ENCODE data around the gene CUTA. TPM values are rescaled to one million over a fixed set of nuclear protein-coding genes. Genes with fewer than 3 reads are reported as not detected.
A peak's percentile ranks its signal among the peaks of the same experiment; 100 is the strongest.

Gene CUTA
- total and polyA plus RNA-seq, 5 experiments from 2014 or later = 198 to 441 (median 338) TPM

DNA sequence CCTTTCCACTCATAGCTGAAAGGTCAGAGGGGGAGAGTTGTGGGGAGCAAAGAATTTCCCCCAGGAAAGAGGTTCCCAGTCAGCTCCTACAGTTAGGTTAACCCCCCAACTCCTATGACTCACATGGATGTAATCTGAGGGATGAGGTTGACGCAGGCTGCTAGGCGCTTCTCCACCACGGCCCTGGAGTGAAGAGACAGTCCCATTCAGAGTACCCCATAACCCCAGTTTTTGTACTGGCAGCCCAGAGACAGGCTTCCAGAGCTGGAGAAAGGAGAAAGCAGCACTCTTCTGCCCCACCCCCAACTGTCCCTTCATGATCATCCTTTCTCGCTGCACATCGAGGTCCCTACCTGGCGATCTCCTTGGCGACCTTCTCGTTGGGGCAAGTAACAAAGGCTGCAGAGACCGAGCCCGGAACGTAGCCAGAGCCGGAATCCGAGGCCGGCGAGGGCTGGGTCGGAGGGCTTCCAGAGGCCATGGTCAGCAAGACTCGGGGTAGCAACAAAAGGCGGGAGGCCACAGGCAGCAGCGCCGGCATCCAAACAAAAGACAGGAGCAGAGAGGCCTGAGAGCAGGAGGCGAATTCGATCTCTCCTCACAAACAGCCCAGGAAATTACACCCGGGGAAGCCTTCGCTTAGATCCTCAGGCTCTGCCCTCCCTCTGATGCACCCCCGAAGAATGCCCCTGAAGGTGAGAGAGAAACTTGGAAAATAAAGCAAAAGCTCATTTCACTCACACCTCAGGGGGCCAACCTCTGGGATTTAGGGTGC, 592 bp downstream of the CUTA start:
- no peaks in the 10 kb centered on the region for H3K9me3 Mint-ChIP-seq
- peak overlapping the region; percentile 92 to 100 (median 99) for H3K27ac Mint-ChIP-seq
- H3K27me3 Mint-ChIP-seq = no peaks in the 10 kb centered on the region
- peak in 1 of 2 donors; percentile 13 for ATAC-seq
- H3K36me3 Mint-ChIP-seq = peaks cover 0 to 43% (median 8%) of the 10 kb centered on the region in 3 donors
- peaks cover 54 to 94% (median 82%) of the 10 kb centered on the region in 4 donors for H3K4me1 Mint-ChIP-seq
- H3K4me3 Mint-ChIP-seq = peak overlapping the region; percentile 90 to 95 (median 92)
- POLR2A ChIA-PET = interaction anchor here (0.9 to 3.7 kb wide), 15 partner anchors 8 to 446 kb away, joined by 3 to 58 read pairs (median 12); partner anchors contain the start of genes RGL2, RPS18, TAPBP and VPS52
- DNase-seq = peak in 1 of 10 donors; percentile 37

DNA sequence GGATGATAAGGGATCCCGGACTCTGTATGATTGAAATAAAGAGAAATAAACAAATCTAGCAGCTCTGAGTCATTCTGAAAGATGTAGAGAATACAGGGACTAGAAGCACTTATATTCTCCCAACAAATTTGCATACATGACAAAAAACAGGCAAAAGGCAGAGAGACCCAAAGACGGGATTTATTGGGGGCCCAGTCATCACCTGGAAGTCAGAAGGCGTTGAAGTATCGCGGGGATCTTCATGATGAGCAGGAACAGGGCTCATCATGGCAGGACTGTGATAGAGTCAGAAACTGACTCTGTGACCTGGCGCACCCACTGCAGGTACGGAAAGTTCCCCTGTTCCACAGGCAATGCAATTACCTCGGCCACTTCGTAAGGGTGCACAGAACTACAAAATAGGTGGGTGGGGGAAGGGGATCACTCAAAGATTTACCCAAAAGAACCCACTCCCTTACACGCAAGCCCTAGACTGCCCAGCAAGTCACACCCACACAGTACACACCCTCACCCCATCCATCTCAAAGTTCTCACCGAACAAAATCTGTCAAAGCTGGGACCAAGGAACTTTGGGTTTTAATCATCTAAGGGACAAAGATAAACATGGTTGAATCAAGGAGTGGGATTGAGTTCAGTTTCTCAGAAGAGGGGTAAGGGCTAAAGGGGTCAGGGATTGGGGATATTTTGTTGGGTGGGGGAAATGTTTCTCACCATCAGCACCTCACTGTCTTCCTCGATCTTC, 1.4 kb downstream of the CUTA start:
- DNase-seq (no peak), ATAC-seq (no peak)
- peak overlapping the region; percentile 90 to 95 (median 92) for H3K4me3 Mint-ChIP-seq
- H3K9me3 Mint-ChIP-seq = no peaks in the 10 kb centered on the region
- POLR2A ChIA-PET = interaction anchor here (0.9 to 3.7 kb wide), 9 partner anchors 8 to 145 kb away, joined by 3 to 58 read pairs (median 16); partner anchors contain the start of genes RPS18, VPS52 and ZBTB9
- H3K4me1 Mint-ChIP-seq = peaks cover 51 to 96% (median 82%) of the 10 kb centered on the region in 4 donors
- H3K27me3 Mint-ChIP-seq = no peaks in the 10 kb centered on the region
- peak overlapping the region; percentile 92 to 100 (median 99) for H3K27ac Mint-ChIP-seq
- H3K36me3 Mint-ChIP-seq = peaks cover 0 to 45% (median 8%) of the 10 kb centered on the region in 3 donors

DNA sequence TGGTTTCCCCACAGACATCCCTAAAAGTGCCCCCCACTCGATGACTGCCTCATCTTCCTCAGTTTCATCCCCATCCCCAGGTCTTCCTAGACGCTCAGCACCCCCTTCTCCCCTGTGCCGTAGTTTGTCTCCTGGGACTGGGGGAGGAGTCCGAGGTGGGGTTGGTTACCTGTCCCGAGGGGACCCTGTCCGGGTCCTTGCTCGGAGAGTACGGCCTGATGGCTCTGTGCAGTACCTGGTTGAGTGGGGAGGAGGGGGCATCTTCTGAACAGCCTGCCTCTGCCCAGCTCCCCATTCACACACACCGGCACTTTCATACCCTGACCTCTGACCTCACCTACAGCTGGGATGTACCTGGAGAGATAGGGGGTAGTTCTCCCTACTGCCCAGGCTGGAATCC, 2.1 kb downstream of the CUTA start:
- no peaks in the 10 kb centered on the region for H3K9me3 Mint-ChIP-seq
- peak overlapping the region; percentile 47 to 100 (median 88) for H3K27ac Mint-ChIP-seq
- ATAC-seq (no peak), DNase-seq (no peak)
- peaks cover 0 to 48% (median 10%) of the 10 kb centered on the region in 3 donors for H3K36me3 Mint-ChIP-seq
- POLR2A ChIA-PET = interaction anchor here (0.7 to 3.7 kb wide), 4 partner anchors 10 to 164 kb away, joined by 3 to 20 read pairs (median 10); partner anchors contain the start of gene BAK1
- H3K27me3 Mint-ChIP-seq = no peaks in the 10 kb centered on the region
- peaks cover 46 to 94% (median 79%) of the 10 kb centered on the region in 4 donors for H3K4me1 Mint-ChIP-seq
- peak overlapping the region in 9 of 10 donors; percentile 37 to 91 (median 74) for H3K4me3 Mint-ChIP-seq

DNA sequence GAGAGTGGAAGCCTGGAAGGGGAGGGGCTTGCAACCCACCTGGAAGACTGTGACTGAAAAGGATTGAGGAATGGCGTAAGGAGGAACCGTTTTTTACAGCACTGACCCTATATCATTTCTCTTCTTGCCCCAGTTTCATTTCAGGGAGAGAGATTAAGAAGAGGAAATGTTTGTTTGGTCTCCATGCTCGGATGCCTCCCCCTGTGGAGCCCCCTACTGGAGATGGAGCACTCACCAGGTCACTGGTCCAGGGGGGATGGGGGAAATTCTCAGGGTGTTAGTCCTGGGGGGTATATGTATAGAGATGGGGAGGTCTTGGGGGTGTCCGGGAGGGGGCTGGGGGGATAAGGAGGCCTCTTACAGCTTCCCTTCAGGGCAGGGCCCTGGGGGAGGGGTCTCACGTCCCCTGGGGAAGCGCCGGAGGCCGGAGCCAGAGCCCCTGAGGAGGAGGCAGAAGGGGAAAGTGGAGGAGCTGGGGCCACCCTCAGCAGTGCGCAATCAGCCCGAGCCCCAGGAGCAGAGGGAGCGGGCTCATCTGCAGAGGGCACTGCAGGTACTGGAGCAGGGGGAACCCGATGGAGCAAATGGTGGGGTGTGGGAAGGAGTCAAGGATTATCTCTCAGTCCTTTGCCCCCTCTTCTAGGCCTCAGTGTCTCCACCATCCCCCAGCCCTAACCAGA, 3.2 kb downstream of the CUTA start:
- Mint-ChIP-seq H3K9me3 (no peaks in the 10 kb centered on the region), H3K27ac (peak overlapping the region in 9 of 10 donors; percentile 37 to 99 (median 89)), H3K36me3 (peaks cover 0 to 48% (median 10%) of the 10 kb centered on the region in 3 donors), H3K4me1 (peaks cover 43 to 90% (median 76%) of the 10 kb centered on the region in 4 donors), H3K4me3 (peak overlapping the region in 6 of 10 donors; percentile 15 to 91 (median 44)), H3K27me3 (no peaks in the 10 kb centered on the region)
- ATAC-seq (no peak), DNase-seq (peak in 1 of 10 donors; percentile 63)
- POLR2A ChIA-PET = interaction anchor here (0.6 to 1.8 kb wide), 3 partner anchors 12 to 156 kb away, joined by 3 to 5 read pairs (median 3); no protein-coding TSS in a partner anchor

DNA sequence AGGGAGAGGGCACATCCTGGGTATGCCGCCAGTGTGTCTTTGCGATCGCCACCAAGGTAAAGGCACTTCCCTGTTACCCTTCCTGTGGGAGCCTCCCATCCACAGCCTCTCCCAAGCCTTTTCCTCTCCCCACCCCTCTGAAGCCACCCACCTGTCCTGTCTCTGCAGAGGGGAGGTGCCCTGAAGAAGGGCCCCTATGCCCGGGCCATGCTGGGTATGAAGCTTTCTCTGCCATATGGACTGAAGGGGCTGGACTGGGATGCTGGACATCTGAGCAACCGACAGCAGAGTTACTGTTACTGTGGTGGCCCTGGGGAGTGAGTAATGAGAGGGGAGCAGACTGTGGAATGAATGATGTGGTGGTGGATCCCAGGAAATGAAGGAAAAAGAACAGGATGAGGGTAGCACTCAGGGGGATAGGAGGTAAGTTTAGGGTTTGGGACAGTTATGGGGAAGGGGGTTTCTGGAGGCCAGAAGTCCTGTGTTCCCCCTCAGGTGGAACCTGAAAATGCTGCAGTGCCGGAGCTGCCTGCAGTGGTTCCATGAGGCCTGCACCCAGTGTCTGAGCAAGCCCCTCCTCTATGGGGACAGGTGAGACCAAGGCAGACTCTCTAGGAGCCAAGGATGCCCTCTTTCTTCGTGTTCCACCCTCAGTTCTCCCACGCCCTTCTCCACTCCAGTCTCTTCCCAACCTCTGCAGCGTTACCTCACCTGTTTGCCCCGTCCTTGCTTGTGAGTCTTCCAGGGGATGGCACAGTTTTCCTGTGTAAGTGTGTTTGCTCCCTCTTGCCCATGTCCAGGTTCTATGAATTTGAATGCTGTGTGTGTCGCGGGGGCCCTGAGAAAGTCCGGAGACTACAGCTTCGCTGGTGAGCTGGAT, 4.4 kb downstream of the CUTA start:
- peak overlapping the region; percentile 82 to 99 (median 92) for H3K27ac Mint-ChIP-seq
- H3K4me1 Mint-ChIP-seq = peaks cover 37 to 85% (median 70%) of the 10 kb centered on the region in 4 donors
- POLR2A ChIA-PET = interaction anchor here (0.6 to 5.2 kb wide), 5 partner anchors 12 to 157 kb away, joined by 3 to 49 read pairs (median 4); no protein-coding TSS in a partner anchor
- ATAC-seq = no peak
- H3K4me3 Mint-ChIP-seq = peak overlapping the region; percentile 44 to 91 (median 88)
- no peaks in the 10 kb centered on the region for H3K27me3 Mint-ChIP-seq
- peaks cover 0 to 48% (median 10%) of the 10 kb centered on the region in 3 donors for H3K36me3 Mint-ChIP-seq
- H3K9me3 Mint-ChIP-seq = no peaks in the 10 kb centered on the region
- DNase-seq = peak in 1 of 10 donors; percentile 58

DNA sequence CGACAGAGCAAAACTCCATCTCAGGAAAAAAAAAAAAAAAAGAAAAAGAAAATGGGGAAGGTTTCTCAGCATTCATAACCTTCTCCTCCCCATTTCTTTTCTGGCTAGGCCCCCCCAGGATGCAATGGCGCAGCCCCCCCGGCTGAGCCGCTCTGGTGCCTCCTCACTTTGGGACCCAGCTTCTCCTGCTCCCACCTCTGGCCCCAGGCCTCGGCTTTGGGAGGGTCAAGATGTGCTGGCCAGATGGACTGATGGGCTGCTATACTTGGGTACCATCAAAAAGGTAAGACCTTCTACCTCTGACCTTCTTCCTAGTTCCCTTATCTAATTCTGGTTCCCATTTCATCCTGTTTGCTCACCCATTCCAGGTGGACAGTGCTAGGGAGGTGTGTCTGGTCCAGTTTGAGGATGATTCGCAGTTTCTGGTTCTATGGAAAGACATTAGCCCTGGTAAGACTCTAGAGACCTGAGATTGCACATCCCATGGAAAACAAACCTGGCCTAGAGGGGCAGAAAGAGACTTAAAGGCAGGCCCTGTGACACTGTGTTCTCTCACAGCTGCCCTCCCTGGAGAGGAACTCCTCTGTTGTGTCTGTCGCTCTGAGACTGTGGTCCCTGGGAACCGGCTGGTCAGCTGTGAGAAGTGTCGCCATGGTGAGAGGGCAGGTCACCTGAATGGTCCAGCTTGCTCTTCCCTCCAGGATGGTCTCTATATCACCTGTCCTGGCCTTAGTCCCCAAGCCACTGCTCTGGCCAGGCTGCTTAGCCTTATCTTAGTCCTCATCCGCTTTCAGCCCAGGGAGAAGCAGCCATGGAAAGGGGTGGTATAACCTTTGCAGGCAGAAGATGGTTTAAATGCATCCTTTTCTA, 5.5 kb downstream of the CUTA start:
- POLR2A ChIA-PET = interaction anchor here (0.6 to 5.2 kb wide), 10 partner anchors 13 to 441 kb away, joined by 3 to 49 read pairs (median 8); partner anchors contain the start of genes B3GALT4, RPS18, VPS52 and ZBTB22
- H3K27ac Mint-ChIP-seq = peak overlapping the region; percentile 85 to 98 (median 94)
- H3K36me3 Mint-ChIP-seq = peaks cover 0 to 48% (median 10%) of the 10 kb centered on the region in 3 donors
- peaks cover 33 to 75% (median 63%) of the 10 kb centered on the region in 4 donors for H3K4me1 Mint-ChIP-seq
- H3K27me3 Mint-ChIP-seq = no peaks in the 10 kb centered on the region
- DNase-seq (peak in 1 of 10 donors; percentile 44), ATAC-seq (no peak)
- H3K9me3 Mint-ChIP-seq = no peaks in the 10 kb centered on the region
- H3K4me3 Mint-ChIP-seq = peak overlapping the region; percentile 84 to 96 (median 90)

DNA sequence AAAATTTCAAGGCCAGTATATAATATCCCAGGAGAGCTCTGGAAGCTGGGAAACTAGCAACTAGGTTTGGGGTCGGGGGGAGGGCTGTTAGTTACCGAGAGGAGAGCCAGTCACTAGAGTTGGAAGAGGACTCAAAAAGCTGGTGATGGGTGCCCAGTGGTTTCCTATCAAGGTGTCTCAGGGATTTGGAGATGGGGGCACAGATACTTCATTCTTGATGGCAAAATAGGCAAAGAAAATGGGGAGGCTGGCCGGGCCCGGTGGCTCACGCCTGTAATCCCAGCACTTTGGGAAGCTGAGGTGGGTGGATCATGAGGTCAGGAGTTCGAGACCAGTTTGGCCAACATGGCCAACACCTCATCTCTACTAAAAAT, 6.3 kb downstream of the CUTA start:
- ATAC-seq = no peak
- Mint-ChIP-seq H3K4me3 (peak overlapping the region; percentile 84 to 96 (median 90)), H3K4me1 (peaks cover 31 to 68% (median 56%) of the 10 kb centered on the region in 4 donors), H3K27me3 (no peaks in the 10 kb centered on the region), H3K27ac (peak overlapping the region; percentile 80 to 98 (median 95)), H3K9me3 (no peaks in the 10 kb centered on the region), H3K36me3 (peaks cover 0 to 46% (median 10%) of the 10 kb centered on the region in 3 donors)
- POLR2A ChIA-PET = interaction anchor here (0.6 to 5.2 kb wide), 14 partner anchors 11 to 724 kb away, joined by 3 to 49 read pairs (median 6); partner anchors contain the start of genes B3GALT4, RPS18, VPS52 and ZBTB22
- DNase-seq = peak in 1 of 10 donors; percentile 52

DNA sequence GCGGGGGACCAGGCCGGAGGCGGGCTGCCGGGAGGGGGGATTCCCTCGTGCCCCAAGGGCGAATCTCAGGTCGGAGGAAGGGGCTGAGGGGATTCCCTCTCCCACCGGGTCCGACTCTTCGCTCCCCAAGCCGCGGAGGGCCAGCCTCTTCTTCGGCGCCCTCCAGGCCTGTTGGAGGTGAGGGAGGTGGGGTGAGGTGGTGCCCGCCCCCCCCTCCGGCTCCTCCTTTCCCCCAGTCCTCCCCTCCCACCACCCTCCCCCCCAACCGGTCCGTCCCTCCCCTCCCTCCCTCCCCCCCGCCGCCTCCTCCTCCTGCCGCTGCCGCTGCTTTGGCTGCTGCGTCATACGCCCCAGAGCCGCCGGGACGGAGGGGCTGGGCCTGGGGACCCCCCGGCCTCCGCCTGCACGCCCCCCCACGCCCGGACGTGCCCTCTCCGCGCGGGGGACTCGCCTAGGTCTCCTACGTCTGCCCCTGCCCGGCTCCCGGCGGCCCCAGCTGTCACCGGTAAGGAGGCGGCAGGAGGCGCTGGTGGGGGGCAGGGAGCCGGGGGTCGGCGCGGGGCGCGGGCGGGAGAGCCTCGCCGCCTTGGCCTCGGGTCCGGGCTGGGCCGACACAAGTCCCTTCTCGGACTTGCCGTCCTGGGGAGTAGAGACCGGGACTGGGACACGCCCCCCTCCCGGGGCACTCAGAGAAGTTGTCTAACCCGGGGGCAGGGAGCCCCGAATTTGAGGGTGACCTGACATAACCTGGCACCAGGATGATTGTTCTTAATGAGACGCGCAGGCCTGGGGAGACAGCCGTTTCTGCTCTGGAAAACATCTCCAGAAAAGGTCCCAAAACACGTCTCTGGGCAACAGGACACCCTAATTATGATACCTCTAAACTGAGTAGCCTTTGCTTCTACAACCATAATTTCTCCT, 6.9 kb downstream of the CUTA start, which contains the start of gene PHF1:
TSS of gene PHF1 (plus strand) at position 304 of the 921 bp plus-strand sequence. CDS start 1,250 bp downstream, outside the sequence.
- peaks cover 26 to 61% (median 50%) of the 10 kb centered on the region in 4 donors for H3K4me1 Mint-ChIP-seq
- peaks cover 0 to 41% (median 10%) of the 10 kb centered on the region in 3 donors for H3K36me3 Mint-ChIP-seq
- ATAC-seq (peak; percentile 62 to 66), DNase-seq (peak in 6 of 10 donors; percentile 69 to 91 (median 86))
- peak within 1 kb of the TSS; percentile 80 to 99 (median 98) for H3K27ac Mint-ChIP-seq
- no peaks in the 10 kb centered on the region for H3K27me3 Mint-ChIP-seq
- peak within 1 kb of the TSS; percentile 84 to 96 (median 90) for H3K4me3 Mint-ChIP-seq
- H3K9me3 Mint-ChIP-seq = no peaks in the 10 kb centered on the region
- POLR2A ChIA-PET = interaction anchor here (0.6 to 5.2 kb wide), 17 partner anchors 8 to 725 kb away, joined by 3 to 49 read pairs (median 5); partner anchors contain the start of genes B3GALT4, CUTA, RPS18 and SYNGAP1

DNA sequence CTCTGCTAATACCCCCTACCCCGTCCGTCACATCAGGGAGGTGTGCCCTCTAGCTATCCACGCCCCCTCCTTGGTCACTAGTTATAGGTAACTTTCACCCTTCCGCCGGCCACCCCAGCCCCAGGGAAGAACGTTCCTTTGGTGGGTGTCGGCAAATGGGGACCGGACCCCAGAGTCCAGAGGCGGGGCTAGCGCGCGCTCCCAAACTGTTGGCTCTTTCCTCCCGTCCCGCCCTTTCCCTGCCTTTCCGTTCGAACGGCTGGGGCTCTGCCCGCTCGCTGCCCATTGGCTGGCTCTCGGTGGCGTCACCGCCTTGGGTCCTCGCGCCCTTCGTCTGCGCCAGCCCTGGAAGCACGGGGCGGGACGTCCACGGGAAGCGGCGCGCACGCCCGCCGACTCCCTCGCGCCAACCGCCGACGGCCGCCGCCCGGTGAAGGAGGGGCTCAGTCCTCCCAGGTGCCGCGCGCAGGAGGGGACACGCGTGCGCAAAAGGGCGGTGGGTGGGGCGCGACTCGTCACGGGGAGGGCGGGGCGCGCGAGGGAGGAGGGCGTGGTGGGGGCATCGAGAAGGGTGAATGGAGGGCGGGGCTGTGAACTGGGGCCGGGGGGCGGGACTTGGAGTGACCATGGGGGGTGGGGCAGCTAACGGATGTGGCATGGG, 7.7 kb downstream of the CUTA start:
- peak; percentile 94 to 99 (median 96) for DNase-seq
- H3K4me3 Mint-ChIP-seq = peak overlapping the region; percentile 74 to 96 (median 90)
- POLR2A ChIA-PET = interaction anchor here (0.6 to 5.2 kb wide), 12 partner anchors 9 to 569 kb away, joined by 3 to 49 read pairs (median 10); partner anchors contain the start of genes B3GALT4, CUTA, RPS18 and SYNGAP1
- peak; percentile 72 to 83 for ATAC-seq
- peaks cover 0 to 34% (median 10%) of the 10 kb centered on the region in 3 donors for H3K36me3 Mint-ChIP-seq
- peaks cover 20 to 53% (median 44%) of the 10 kb centered on the region in 4 donors for H3K4me1 Mint-ChIP-seq
- H3K27ac Mint-ChIP-seq = peak overlapping the region; percentile 63 to 99 (median 98)
- no peaks in the 10 kb centered on the region for H3K27me3 Mint-ChIP-seq
- H3K9me3 Mint-ChIP-seq = no peaks in the 10 kb centered on the region
